Hematopoietic multipotent progenitor cell treated with erythropoietin and hydrocortisone succinate and interleukin-3 and kit ligand, for 8 days (in vitro differentiated cells): Measurements from ENCODE around the gene PLEKHA8.
A peak's percentile ranks its signal among the peaks of the same experiment; 100 is the strongest.

Source experiments
- DNase-seq: peaks from one replicate; pipeline ENCODE4 v3.0.0-alpha.2; 2015

The PLEKHA8 gene

GRCh38 chr7:30026229-30027064 lies 1.8 kb upstream of the PLEKHA8 start, which contains the start of gene FKBP14:
Gene FKBP14 (minus strand): TSS chr7:30026702. CDS start chr7:30026508, 194 bp downstream.
- peak; percentile 99 for DNase-seq

GRCh38 chr7:30027065-30027456 lies 1.2 kb upstream of the PLEKHA8 start:
- DNase-seq, result no peak

- no peak for DNase-seq
These were observed 434 bp upstream of the PLEKHA8 start for GRCh38 chr7:30027740-30028215.

GRCh38 chr7:30028749-30029635 lies 780 bp downstream of the PLEKHA8 start:
- peak; percentile 55 for DNase-seq

GRCh38 chr7:30029696-30030095 lies 1.5 kb downstream of the PLEKHA8 start:
- peak; percentile 49 for DNase-seq

- no peak for DNase-seq
These were observed 4.3 kb downstream of the PLEKHA8 start for GRCh38 chr7:30032310-30033125.

GRCh38 chr7:30034501-30034900 lies 6.3 kb downstream of the PLEKHA8 start:
- peak; percentile 66 for DNase-seq

GRCh38 chr7:30036220-30036619 lies 8.0 kb downstream of the PLEKHA8 start:
- no peak for DNase-seq

GRCh38 chr7:30038196-30038980 lies 10.2 kb downstream of the PLEKHA8 start:
- DNase-seq, result no peak

- DNase-seq, result no peak
These were observed 12.7 kb downstream of the PLEKHA8 start for GRCh38 chr7:30040938-30041337.

GRCh38 chr7:30041526-30042269 lies 13.5 kb downstream of the PLEKHA8 start:
- no peak for DNase-seq

GRCh38 chr7:30046127-30046770 lies 18.0 kb downstream of the PLEKHA8 start:
- DNase-seq, result no peak

- no peak for DNase-seq
These were observed 18.9 kb downstream of the PLEKHA8 start for GRCh38 chr7:30047124-30047523.

GRCh38 chr7:30048582-30048981 lies 20.4 kb downstream of the PLEKHA8 start:
- no peak for DNase-seq

- no peak for DNase-seq
These were observed 21.0 kb downstream of the PLEKHA8 start for GRCh38 chr7:30049173-30049572.

GRCh38 chr7:30053068-30053467 lies 24.9 kb downstream of the PLEKHA8 start:
- DNase-seq, result no peak

GRCh38 chr7:30057741-30058140 lies 29.5 kb downstream of the PLEKHA8 start:
- no peak for DNase-seq

GRCh38 chr7:30061786-30062185 lies 33.6 kb downstream of the PLEKHA8 start:
- DNase-seq, result peak; percentile 57

- peak; percentile 71 for DNase-seq
These were observed 34.4 kb downstream of the PLEKHA8 start for GRCh38 chr7:30062587-30062986.

- DNase-seq, result no peak
These were observed 37.5 kb downstream of the PLEKHA8 start for GRCh38 chr7:30065746-30066145.

- no peak for DNase-seq
These were observed 38.5 kb downstream of the PLEKHA8 start for GRCh38 chr7:30066687-30067086.
